Measurements from ENCODE around the gene STARD9. TPM values are rescaled to one million over a fixed set of nuclear protein-coding genes. Genes with fewer than 3 reads are reported as not detected.

STARD9 gene
- total and polyA plus RNA-seq, 2 of the 4 experiments (the other 2 are of a cell fraction) = 2.0 to 3.2 TPM

DNA sequence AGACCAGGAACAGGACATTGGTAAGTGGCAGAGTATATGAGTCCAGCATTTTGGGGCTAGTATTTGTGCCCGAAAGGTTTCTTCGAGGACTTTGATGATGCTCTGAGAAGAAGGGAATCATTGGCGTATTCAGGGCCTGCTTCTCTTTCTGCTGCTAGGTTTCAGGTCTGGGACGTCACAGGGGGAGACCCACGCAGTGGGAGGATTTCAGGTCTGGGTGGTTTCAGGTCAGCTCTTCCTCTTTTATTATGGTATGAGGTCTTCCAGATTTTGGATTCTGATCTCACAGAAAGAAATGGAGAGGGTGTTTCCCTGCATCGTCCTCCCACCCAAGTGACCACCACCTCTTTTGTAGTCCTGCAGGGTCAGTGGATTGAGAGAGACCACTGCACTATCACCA is 99.1 kb downstream of the STARD9 start:
- H2AK5ac ChIP-seq (ENCODE audit: low read depth, low read length) = no peak overlapping the region
- DNase-seq (no peak), ATAC-seq (ENCODE audit: low read depth) (no peak)
- no peak overlapping the region for H2BK5ac ChIP-seq (ENCODE audit: low read depth, low read length, poor library complexity, severe bottlenecking)
- no peak overlapping the region for H3K23ac ChIP-seq (ENCODE audit: low read depth, low read length)
- no peak overlapping the region for H4K5ac ChIP-seq (ENCODE audit: low read depth, low read length)
- H2BK15ac ChIP-seq (ENCODE audit: low read depth, low read length) = no peak overlapping the region
- H3K18ac ChIP-seq (ENCODE audit: low read depth, low read length) = no peak overlapping the region
- H3K4me1 ChIP-seq (ENCODE audit: control insufficient read depth, insufficient read depth, low read length) = peaks cover 2% of the 10 kb centered on the region; the same call in 1 of the 2 replicates
- POLR2A ChIA-PET (ENCODE audit: unreplicated experiment) = no interaction called here
- H2AK9ac ChIP-seq (replicated peaks; ENCODE audit: low read depth, low read length, poor library complexity) = no peak overlapping the region
- H3K4me2 ChIP-seq (ENCODE audit: low read depth, low read length) = no peak overlapping the region
- no peaks in the 10 kb centered on the region for H3K27me3 ChIP-seq (ENCODE audit: control insufficient read depth, insufficient read depth, low read length)
- no peaks in the 10 kb centered on the region for H3K9me3 ChIP-seq (ENCODE audit: control insufficient read depth, insufficient read depth, low read length)
- no peak overlapping the region for H4K91ac ChIP-seq (ENCODE audit: insufficient read depth, low read depth, low read length)
- H3K14ac ChIP-seq (replicated peaks; ENCODE audit: low read depth, low read length) = no peak overlapping the region
- no peak overlapping the region for H3K4me3 ChIP-seq (ENCODE audit: insufficient read depth, low read depth, low read length)
- no peak overlapping the region for H2BK120ac ChIP-seq (ENCODE audit: low read depth, low read length)
- 100% methylated on average over 1 of the region's 6 CpGs; no CpG with 5 or more reads in 1 of the 2 experiments for whole genome bisulfite sequencing, 2 experiments (ENCODE audit: extremely low coverage in 2 of 2, insufficient read length in 1 of 2)
- H3K9me1 ChIP-seq (ENCODE audit: insufficient read depth, low read length) = peaks cover 11% of the 10 kb centered on the region
- H3K36me3 ChIP-seq (ENCODE audit: control insufficient read depth, insufficient read depth, low read length) = peaks cover 16% of the 10 kb centered on the region
- no peak overlapping the region for H3K56ac ChIP-seq (ENCODE audit: extremely low read depth, insufficient read depth, low read length)
- no peak overlapping the region for H2BK20ac ChIP-seq (ENCODE audit: low read depth, low read length)
- H4K20me1 ChIP-seq (ENCODE audit: insufficient read depth, low read length) = no peaks in the 10 kb centered on the region
- TF ChIP-seq CEBPB (IDR thresholded peaks at IDR 0.05; ENCODE audit: low read depth, low read length) (no peak), FOS (IDR thresholded peaks at IDR 0.05; ENCODE audit: low read depth, low read length) (no peak), RAD21 (IDR thresholded peaks at IDR 0.05; ENCODE audit: low read length) (no peak), RFX5 (IDR thresholded peaks at IDR 0.05; ENCODE audit: low read depth, low read length) (no peak), SMC3 (IDR thresholded peaks at IDR 0.05; ENCODE audit: low read depth, low read length) (no peak), CHD1 (IDR thresholded peaks at IDR 0.05; ENCODE audit: low read depth, low read length) (no peak), ELK1 (IDR thresholded peaks at IDR 0.05; ENCODE audit: borderline replicate concordance, low read depth, low read length) (no peak), MAFK (IDR thresholded peaks at IDR 0.05; ENCODE audit: low read depth, low read length) (no peak), NFE2L2 (IDR thresholded peaks at IDR 0.05; ENCODE audit: low read depth, low read length) (no peak), CTCF (conservative IDR thresholded peaks at IDR 0.05; ENCODE audit: low read depth, low read length) (no peak), POLR2A (IDR thresholded peaks at IDR 0.05; ENCODE audit: low read depth, low read length) (no peak), MXI1 (IDR thresholded peaks at IDR 0.05; ENCODE audit: borderline replicate concordance, low read depth, low read length) (no peak), MAZ (IDR thresholded peaks at IDR 0.05; ENCODE audit: borderline replicate concordance, low read depth, low read length) (no peak), BHLHE40 (IDR thresholded peaks at IDR 0.05; ENCODE audit: low read depth, low read length) (no peak), RCOR1 (IDR thresholded peaks at IDR 0.05; ENCODE audit: insufficient replicate concordance, low read length) (no peak)
- TF ChIP-seq, protein P1, sequence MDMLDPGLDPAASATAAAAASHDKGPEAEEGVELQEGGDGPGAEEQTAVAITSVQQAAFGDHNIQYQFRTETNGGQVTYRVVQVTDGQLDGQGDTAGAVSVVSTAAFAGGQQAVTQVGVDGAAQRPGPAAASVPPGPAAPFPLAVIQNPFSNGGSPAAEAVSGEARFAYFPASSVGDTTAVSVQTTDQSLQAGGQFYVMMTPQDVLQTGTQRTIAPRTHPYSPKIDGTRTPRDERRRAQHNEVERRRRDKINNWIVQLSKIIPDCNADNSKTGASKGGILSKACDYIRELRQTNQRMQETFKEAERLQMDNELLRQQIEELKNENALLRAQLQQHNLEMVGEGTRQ (IDR thresholded peaks at IDR 0.05; ENCODE audit: low read depth, low read length) = no peak
- intact Hi-C loops (cut with micrococcal nuclease) (no loop called here), in situ Hi-C loops (cut with MboI; ENCODE audit: low sequenced_read_pairs) (no loop called here), dilution Hi-C loops (cut with HindIII; ENCODE audit: low sequenced_read_pairs, unreplicated experiment) (no loop called here)
- H3K4ac ChIP-seq (ENCODE audit: low read depth, low read length) = no peak overlapping the region
- CTCF ChIA-PET = no interaction called here
- no peak overlapping the region for H3K27ac ChIP-seq (ENCODE audit: insufficient read depth, low read length)
- no TSS peak for BruUV-seq (replicated peaks)
- no peaks in the 10 kb centered on the region for H3K79me1 ChIP-seq (ENCODE audit: low read depth in 1 of 2, low read length in 2 of 2)
- H4K8ac ChIP-seq (ENCODE audit: low read depth in 2 of 2, low read length in 2 of 2) = no peak overlapping the region
- H3K9ac ChIP-seq (ENCODE audit: low read depth, low read length) = no peak overlapping the region
- H2AFZ ChIP-seq (replicated peaks; ENCODE audit: low read length, poor library complexity) = no peak overlapping the region

All from IMR-90 (cell line).